ENCODE data around the gene LPP.

LPP gene

GRCh38 chr3:188778091-188778852, 624.3 kb downstream of the LPP start:
- DNase-seq = no peak

GRCh38 chr3:188779281-188779980, 625.5 kb downstream of the LPP start:
- no peak for DNase-seq

GRCh38 chr3:188780193-188781147, 626.5 kb downstream of the LPP start:
- DNase-seq = no peak

GRCh38 chr3:188782613-188783124, 628.7 kb downstream of the LPP start:
- DNase-seq = no peak

- DNase-seq = no peak
Observed at GRCh38 chr3:188786424-188786823, 632.5 kb downstream of the LPP start.

GRCh38 chr3:188788621-188789081, 634.7 kb downstream of the LPP start:
- DNase-seq = no peak

- DNase-seq = no peak
Observed at GRCh38 chr3:188789251-188789650, 635.3 kb downstream of the LPP start.

- DNase-seq = no peak
Observed at GRCh38 chr3:188791311-188791710, 637.4 kb downstream of the LPP start.

- no peak for DNase-seq
Observed at GRCh38 chr3:188792793-188793192, 638.8 kb downstream of the LPP start.

GRCh38 chr3:188796122-188796631, 642.2 kb downstream of the LPP start:
- no peak for DNase-seq

GRCh38 chr3:188797045-188797444, 643.1 kb downstream of the LPP start:
- no peak for DNase-seq

GRCh38 chr3:188798556-188799145, 644.7 kb downstream of the LPP start:
- no peak for DNase-seq

GRCh38 chr3:188801393-188801792, 647.4 kb downstream of the LPP start:
- no peak for DNase-seq

- DNase-seq = no peak
Observed at GRCh38 chr3:188802645-188803044, 648.7 kb downstream of the LPP start.

GRCh38 chr3:188807006-188807405, 653.0 kb downstream of the LPP start:
- no peak for DNase-seq

GRCh38 chr3:188812198-188812597, 658.2 kb downstream of the LPP start:
- no peak for DNase-seq

GRCh38 chr3:188814581-188814980, 660.6 kb downstream of the LPP start:
- no peak for DNase-seq

- no peak for DNase-seq
Observed at GRCh38 chr3:188817103-188817934, 663.4 kb downstream of the LPP start.

GRCh38 chr3:188817935-188818269, 663.9 kb downstream of the LPP start:
- DNase-seq = no peak

- no peak for DNase-seq
Observed at GRCh38 chr3:188818282-188818681, 664.3 kb downstream of the LPP start.

GRCh38 chr3:188819939-188820338, 666.0 kb downstream of the LPP start:
- no peak for DNase-seq
